ENCODE results near the gene NUDT2.
"Not testable (repeated sequence)": the region's sequence is repeated elsewhere in the genome, so short reads cannot be mapped to it uniquely, and the experiment has no call there.

Gene NUDT2

DNA sequence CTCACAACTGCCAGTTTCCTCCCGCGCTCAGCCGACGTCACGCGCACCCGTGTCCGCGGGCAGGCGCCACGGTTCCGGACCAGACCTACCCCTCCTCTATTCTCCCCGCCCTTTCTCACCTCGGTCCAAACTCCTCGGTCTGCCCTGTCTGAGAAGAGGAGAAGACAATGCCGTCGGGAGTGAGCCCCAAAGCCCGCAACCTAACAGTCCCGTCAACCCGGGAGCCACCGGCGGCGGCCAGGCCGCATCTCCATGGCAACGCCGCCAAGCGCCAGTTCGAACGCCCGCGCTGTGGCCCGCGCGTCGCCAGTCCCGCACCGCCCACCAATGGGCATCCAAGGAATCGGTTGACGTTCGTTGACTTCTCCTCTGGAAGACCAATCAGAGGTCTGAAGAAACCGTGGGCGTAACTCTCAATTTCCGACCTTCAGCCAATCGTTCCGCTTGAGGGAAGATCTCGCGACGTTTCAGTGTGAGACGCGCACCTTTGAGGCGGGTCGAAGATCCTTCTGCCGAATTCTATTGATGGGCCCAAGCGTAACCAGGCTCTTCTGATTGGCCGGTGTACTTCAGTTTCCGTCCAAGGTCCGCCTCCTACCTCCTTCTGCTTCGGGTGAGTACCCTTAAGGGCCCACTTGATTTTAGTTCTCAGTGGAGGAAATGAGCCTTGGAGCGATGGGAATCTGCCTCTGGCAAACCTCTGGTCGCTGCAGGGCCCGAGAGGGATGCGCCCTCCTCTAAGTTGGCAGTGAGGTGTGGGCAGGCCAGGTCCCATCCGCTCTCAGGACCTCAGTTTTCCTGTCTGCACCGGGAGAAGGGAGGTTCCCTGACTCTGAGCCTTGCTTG is at the start of gene NUDT2, which contains the start of gene KIF24:
Gene NUDT2 (plus strand): TSS at position 583 of the 846 bp plus-strand sequence. CDS start 9,471 bp downstream, outside the sequence.
Gene KIF24 (minus strand): TSS at position 282 of the 846 bp plus-strand sequence. CDS start 17,922 bp downstream, outside the sequence.
- peak; percentile 80 to 88 for DNase-seq

DNA sequence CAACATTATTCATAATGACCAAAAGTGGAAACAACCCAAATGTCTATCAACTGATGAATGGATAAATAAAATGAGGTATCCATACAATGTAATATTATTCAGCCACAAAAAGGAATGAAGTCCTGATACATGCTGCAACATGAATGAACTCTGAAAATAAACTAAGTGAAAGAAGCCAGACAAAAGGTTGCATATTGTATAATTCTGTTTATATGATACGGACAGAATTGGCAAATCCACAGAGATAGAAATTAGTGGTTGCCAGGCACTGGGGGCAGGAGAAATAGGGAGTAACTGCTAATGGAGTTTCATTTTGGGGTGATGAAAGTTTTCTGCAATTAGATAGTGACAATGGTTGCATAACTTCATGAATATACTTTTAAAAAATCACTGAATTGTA is 47.3 kb upstream of the NUDT2 start:
- DNase-seq: no peak

DNA sequence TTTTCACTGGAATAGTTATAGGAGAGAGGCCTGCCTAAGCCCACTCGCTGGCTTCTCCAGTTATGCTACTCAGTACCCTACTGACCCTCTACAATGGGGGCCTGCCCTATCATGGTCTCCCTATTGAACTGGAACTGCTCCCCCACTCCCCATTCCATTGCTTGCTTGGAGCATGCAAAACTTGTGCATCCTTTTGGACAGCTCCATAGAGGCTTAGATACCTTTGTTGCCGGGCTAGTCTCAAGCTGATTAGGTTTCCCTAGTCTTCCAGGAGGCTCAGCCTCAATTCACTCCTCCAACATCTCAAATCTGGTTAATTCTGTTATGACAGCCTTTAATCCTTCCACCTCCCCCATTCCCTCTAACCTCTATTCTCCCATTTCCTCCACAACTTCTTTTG is 40.2 kb upstream of the NUDT2 start:
- DNase-seq: no peak

DNA sequence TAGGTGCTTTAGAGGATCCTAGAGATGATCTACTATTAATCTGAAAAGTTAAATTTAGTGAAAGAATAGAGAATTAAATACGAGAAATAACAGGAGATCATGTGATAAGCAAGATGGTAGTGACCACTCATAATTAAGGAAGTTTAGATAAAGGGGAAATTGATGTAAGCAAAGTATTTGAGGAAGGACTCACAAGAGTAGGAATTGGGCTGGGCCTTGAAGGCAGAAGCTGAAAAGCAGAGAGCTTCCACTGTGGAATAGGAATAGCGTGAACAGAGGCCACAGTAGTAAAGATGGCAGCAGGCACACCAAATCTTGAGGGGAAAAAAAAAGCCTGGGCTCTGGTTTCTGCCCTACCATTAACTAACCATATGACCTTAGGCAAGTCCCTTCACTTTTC is 38.3 kb upstream of the NUDT2 start:
- no peak for DNase-seq

DNA sequence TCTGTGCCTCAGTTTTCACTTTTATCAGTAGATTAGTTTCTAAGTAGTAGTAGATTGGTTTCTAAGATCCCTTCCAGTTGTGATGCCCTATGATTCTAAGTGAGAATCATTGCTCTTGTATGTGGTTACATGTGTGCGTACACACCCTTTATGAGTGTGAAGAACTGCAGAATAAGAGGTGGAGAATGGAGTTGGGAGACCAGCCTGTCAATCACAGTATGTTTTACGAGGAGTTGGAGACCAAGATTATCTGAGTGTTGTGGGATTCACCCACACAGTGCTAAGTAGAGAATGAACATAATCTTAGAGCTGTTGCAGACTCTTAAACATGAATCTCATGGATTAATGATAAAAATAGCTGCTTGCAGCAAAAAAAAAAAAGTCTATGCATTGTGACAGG is 37.9 kb upstream of the NUDT2 start:
- DNase-seq: no peak

DNA sequence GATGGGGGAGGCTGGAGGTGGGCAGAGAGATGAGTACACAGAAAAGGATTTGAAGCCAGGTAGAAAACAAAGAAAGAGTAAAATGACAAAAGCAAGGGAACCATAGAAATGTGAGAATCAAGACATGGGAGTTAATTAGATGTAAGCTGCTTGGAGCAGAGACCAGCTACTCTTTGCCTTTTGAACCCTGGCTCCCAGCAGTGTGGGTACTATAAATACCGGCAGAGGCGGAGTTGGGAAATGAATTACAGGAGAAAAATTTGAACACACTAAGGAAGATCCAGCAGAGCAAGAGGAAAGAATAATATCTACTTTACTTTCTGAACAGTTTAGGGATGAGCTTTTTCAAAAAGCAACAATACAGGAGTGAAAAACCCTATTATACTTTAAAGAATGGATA is 36.8 kb upstream of the NUDT2 start:
- DNase-seq: no peak

DNA sequence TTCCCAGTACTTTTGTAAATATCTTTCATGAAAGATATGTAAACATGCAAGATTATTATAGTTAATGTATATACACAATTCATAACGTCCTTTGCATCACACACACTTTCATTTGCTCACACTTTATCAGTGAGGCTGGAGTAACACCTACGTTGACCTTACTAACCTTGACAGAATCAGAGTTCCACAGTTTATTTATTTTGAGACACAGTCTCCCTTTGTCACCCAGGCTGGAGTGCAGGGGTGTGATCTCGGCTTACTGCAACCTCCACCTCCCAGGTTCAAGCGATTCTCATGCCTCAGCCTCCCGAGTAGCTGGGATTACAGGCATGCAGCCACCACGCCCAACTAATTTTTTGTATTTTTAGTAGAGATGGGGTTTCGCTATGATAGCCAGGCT is 28.3 kb upstream of the NUDT2 start:
- DNase-seq: not testable (repeated sequence)

DNA sequence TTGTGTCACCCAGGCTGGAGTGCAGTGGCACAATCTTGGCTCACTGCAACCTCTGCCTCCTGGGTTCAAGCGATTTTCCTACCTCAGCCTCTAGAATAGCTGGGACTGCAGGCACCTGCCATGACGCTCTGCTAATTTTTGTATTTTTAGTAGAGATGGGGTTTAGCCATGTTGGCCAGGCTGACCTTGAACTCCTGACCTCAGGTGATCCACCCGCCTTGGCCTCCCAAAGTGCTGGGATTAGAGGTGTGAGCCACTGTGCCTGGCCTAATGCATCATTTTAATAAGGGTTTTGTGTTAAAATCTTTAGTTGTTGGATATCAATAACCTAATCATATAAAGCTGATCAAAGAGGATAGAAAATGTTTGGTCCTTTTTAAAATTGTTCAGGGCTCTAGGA is 21.1 kb upstream of the NUDT2 start:
- not testable (repeated sequence) for DNase-seq

DNA sequence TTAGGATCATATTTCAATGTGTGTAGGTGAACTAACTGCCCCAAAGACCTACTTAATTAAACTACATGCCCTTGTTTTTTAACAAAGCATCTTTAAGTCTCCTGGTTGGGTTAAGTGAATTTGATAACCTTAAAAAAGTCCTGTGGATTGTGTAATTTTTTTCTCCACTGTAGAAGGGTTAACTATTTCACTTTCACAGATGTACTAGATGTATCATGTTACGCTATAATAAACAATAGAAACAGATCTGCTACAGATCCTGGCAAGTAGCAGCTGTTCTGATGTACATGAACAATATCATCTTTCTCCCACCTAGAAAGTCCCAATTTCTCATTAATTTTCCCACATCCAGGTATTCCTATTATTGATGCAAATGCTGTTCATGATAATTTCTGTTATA is 19.2 kb upstream of the NUDT2 start:
- no peak for DNase-seq

DNA sequence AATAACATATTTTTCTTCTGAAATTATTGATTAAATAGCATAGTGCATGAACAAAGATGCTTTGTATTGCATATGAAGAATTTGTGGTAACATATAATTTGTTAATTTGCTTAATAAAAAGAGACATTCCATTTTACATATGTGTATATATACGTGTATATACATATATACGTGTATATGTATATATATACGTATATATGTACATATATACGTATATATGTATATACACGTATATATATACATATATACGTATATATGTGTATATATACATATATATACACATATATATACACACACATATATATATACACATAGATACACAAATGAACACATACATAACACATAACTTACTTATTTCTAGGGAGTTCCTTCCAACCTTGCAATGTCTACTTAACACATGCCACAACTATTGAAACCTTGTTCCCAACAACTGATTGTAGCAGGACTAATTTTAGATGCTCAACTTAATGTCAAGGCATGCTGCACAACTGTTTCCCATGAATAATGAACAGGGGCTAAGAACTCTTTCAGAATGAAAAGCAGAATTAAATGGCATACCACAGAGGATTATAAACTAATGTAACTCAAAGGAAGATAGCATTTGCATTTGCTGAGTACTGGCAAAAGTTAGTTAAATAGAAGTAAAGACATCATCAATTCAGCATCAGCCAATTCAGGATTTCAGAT is 17.7 kb upstream of the NUDT2 start:
- no peak for DNase-seq

DNA sequence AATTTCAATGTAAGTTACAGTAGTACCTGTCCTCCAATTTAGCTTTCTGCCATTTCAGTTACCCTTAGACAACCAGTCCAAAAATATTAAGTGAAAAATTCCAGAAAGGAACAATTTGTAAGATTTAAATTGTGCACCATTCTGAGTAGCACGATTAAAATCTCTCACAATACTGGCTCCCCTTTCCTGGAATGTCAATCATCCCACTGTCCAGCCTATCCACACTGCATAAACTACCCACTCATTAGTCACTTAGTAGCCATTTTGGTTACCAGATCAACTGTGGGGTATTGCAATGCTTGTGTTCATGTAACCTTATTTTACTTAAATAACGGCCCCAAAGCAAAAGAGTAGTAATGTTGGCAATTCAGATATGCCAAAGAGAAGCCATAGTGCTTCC is 11.9 kb upstream of the NUDT2 start:
- no peak for DNase-seq

DNA sequence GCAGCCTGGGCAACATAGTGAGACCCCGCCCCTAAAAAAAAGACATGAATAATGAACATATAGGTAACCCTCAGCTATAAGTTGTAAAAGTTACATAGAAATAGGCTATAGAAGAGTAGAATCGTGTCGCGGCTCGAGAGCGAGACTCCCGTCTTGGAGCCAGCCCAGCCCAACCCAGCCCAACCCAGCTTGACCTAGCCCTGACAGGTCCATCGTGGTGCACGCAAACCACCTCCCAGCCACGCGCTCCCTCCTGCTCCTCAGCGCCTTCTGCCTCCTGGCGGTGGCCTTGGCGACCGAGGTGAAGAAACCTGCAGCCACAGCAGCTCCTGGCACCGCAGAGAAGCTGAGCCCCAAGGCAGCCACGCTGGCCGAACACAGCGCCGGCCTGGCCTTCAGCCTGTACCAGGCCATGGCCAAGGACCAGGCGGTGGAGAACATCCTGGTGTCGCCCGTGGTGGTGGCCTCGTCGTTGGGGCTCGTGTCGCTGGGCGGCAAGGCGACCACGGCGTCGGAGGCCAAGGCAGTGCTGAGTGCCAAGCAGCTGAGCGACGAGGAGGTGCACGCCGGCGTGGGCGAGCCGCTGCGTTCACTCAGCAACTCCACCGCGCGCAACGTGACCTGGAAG is 11.1 kb upstream of the NUDT2 start:
- DNase-seq: no peak

DNA sequence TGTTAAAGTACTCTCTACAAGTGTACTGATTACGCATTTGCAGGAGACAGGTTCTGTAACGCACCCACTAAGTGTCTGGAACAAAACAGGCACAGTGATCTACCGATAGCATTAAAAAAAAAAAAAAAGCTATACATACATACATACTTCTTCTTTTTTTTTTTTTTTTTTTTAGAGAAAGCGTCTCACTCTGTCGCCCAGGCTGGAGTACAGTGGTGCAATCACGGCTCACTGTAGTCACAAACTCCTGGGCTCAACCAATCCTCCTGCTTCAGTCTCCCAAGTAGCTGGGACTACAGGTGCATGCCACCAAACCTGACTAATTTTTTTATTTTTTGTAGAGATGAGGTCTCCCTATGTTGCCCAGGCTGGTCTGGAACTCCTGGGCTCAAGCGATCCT is 7.9 kb upstream of the NUDT2 start:
- DNase-seq: no peak

DNA sequence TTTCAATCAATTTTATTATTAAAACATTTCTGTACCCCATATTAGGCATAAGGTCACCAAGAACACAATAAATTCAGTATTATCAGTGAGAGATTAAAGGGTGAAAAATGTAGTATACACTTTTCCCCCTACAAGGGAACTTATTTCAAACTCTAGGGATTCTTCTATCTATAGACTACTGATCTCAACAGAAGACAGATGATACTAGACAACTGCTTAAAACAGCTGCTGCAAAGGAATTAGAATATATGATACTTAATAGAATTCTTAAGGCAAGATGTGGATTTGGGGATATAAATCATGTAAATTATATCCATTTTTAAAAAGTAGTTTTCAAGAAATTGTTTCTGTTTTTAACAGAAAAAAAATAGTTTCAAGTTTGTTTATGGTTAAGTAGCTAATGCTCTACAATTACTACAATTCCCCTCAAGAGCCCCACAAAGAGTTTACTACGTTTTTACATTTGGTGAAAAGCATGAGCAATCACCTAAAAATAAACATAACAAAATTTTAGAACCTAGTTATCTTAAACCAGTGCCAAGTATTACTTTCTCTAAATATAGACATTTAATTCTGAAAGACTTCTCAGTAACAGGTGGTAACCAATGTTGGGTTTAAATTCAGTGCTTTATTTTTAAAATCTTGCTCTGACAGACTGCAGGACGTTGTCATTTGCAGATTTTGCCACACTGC is 6.3 kb upstream of the NUDT2 start:
- DNase-seq: no peak

DNA sequence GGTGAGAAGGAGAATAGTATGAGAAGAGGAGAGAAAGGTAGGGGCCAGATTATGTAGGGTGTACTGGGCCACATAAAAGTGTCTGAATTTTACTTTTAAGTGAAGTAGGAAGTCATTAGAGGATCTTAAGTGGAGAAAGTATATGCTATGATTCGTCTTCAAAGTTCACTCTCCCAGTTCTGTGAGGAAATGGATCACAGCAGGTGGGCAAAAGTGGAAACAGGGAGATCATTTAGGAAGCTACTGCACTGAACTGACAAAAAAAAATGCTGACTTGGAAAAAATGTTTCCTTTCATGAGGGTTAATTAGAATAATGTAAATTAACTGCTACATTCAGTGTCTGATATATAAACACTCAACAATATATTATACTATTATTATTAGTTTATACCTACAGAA is 2.7 kb upstream of the NUDT2 start:
- no peak for DNase-seq

DNA sequence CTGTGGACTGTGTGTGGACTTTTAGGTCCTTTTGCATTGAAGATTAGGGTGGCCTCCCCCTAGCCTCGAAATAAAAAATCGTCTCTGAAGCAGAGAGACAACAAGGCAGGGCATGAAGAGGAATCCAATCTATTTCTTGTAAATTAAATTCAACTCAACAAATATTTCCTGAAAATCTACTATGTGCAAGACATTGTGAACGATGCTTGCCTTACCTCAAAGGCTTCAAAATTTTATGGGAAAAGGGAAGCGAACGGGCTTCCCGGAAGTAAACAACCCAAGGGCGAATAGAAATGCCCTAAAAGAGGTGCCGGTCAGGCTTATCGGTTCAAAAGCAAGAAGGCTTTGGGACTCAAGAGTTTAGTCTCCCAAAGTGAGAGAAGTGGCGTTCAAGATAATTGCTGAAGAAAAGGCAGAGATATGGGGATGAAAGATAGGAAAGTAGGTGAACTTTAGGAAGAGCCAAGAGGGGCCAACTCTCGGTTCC is 826 bp upstream of the NUDT2 start:
- peak in 1 of 2 experiments; percentile 22 for DNase-seq

DNA sequence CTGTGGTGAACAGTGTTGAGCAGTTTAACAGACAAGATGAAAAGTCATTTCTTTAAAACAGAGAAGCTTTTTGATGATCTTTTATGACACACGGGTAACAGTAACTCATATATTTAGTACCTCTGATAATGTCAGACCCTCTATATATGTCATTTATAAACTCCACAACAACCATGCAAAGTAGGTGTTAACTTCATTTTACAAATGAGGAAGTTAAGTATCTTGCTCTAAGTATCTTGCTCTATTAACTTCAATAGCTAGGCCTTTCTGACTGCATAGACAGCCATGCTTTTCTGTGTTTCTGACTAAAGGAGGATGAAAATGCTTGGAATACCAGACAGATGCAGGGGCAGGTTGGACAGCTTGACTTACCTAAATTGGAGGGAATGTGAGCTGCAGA is 1.8 kb downstream of the NUDT2 start:
- DNase-seq: no peak

DNA sequence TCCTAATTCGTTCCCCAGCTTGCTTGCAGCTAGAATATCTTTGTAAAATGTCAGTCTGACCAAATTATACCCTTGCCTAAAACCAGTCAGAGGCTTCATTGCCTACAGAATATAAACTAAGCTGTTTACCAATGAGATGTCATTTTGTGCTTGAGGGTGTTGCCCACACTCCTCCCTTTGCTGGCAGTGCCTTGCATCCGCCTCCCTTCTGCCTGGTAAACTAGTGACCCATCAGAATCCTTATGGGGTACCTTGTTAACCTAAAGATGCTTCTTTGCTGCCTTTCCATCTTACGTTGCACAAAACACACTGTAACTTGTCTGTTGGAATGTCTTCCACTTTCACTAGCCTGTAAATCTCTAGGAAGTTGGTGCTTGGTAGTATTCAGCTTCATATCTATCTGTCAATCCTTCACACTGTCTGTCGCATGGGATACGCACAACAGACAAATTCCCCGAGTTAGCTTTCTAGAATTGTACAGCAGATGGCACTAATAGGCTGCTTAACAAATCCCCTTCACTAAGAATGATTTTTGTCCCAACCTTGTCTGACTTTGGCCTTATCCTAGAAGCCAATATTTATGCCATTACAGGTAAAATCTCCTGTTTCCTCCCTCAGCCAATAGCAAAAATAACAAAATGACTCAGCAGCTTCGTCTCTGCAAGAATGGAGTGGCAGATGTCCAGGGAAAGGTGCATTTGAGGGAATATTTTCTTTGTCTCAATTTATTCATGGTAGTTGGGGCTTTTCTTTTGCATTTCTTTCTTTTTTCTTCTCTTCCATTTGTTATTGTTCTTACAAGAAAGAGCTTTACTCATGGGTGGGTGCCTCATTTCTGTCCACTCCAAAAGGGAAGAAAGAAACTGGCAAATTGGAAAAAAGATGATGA is 3.0 kb downstream of the NUDT2 start:
- no peak for DNase-seq

DNA sequence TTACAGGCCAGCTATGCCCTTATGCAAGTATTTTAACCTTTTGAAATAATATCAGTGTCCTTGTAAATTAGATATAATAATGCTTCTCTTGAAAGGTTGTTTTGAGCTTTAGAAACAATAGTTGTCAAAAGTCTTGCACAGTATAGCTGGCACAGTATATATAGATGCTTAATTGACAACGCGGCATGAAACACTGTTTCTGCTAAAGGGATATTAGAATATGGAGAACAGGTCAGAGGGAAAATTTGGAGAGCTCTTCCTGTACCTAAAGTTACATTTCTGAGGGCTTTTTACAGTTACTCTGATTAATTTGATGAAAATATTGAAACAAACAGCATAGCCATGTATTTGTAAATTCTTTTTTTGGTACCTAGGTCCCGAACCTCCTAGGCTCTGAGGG is 4.5 kb downstream of the NUDT2 start:
- no peak for DNase-seq

DNA sequence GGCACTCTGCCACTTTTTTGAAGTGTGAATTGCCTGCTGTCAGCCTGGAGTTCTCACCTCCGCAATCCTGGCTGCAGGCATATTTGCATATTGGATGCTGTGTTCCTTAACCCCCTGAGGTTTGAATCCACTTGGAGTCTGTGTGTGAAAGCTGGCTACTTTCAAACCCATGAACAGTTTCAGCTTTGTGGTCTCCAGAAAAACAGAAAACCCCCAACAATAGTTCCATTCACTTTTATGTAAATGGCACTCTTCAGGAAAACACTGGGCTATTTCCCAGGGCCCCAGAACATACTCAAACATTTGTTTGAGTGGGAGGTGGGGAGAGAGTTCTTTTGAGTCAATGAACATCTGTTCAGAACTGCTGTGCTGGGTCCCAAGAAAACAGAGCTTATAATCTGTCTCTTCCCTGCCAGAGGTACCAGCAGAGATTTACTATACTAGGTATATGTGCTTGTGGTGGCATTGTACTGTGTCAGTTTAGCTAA is 5.0 kb downstream of the NUDT2 start:
- DNase-seq: no peak

DNA sequence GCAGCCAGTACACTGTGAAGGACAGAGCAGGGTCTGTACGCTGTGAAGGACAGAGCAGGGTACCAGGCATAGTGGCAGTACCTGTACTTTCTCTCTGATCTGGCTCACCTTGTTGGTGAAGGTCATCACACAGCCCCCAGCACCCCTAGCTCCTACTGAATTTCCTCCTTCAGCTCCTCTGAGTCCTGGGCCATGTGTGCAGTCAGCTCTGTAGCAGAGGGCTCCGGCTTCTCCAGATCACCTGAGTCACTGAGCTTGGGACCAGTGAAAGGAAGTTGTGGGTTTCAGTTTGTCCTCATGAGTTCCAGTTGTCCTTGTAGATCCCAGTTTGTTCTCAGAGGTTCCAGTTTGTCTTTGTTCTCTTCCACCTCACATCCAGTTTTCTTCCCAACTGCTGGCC is 5.5 kb downstream of the NUDT2 start:
- no peak for DNase-seq

DNA sequence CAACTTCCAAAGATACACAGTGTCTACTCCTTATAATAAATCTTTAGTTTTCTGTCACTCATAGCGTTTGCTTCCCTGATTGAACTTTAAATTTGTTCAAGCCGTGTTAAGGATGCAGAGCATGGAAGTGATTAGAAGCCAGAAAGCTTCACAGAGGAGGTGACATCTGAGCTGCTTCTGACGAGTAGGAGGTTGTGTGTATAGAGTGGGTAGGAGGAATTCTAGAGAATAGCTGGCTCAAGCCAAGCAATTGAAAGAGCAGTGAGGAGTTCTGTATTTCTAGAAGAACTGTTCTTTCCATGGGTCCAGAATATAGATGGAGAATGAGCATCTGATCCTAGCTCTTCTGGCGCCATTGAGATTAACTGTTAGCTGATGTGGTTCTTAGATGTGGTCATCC is 6.0 kb downstream of the NUDT2 start:
- DNase-seq: no peak

Measured in NCI-H187 (cell line).